Tibial artery (tissue), 4 donors: ENCODE measurements around the gene MMRN1.
A peak's percentile ranks its signal among the peaks of the same experiment; 100 is the strongest.

ENCODE experiments used
- DNase-seq, 2 donors: peaks; one replicate each; pipeline ENCODE4 v3.0.0-alpha.2; 2019
- H3K27ac ChIP-seq, 2 donors: fragments of 200-600 bp; sonication (generic) in 1 of 2; 1 replicate in 1 of 2; 2 replicates in 1 of 2; pipeline ENCODE4 v1.5.1; 2018 to 2019; ENCODE audit warnings: mild to moderate bottlenecking in 1 of 2
- H3K27me3 ChIP-seq, 2 donors: fragments of 200-600 bp; sonication (generic) in 1 of 2; one replicate each; pipeline versions ENCODE4 v1.5.1 to v1.6.0; 2016 to 2019
- H3K36me3 ChIP-seq, 3 donors: fragments of 200-600 bp; sonication (generic) in 2 of 3; one replicate each; pipeline ENCODE4 v1.5.1; 2016 to 2019; ENCODE audit warnings: mild to moderate bottlenecking in 2 of 3
- H3K4me1 ChIP-seq, 4 donors: fragments of 200-600 bp; sonication (generic) in 2 of 4; 1 replicate in 3 of 4; 2 replicates in 1 of 4; pipeline ENCODE4 v1.5.1; 2016 to 2019
- H3K4me3 ChIP-seq, 2 donors: fragments of 200-600 bp; sonication (generic) in 1 of 2; 1 replicate in 1 of 2; 2 replicates in 1 of 2; pipeline ENCODE4 v1.5.1; 2018 to 2019; ENCODE audit warnings: mild to moderate bottlenecking in 2 of 2
- H3K9me3 ChIP-seq, 3 donors: fragments of 200-600 bp; sonication (generic) in 1 of 3; one replicate each; pipeline ENCODE4 v1.5.1; 2016 to 2019
- CTCF ChIP-seq, 2 experiments: fragments of 200-600 bp in 1 of 2; fragments of 450-650 bp in 1 of 2; IDR thresholded peaks; one replicate each; pipeline ENCODE4 v1.5.1; 2017 to 2019; ENCODE audit warnings: antibody characterized with exemption in 2 of 2, mild to moderate bottlenecking in 1 of 2, moderate library complexity in 1 of 2
- intact Hi-C: fragments of 100-400 bp; cut with DNase I; formaldehyde crosslinking; loops from one replicate; pipeline ENCODE4 v1.15.0; 2023; ENCODE audit warnings: low total_unique reads

Gene MMRN1

GRCh38 chr4:89879215-89879614 lies 15.4 kb upstream of the MMRN1 start:
- Histone ChIP-seq H3K4me3 (no peak overlapping the region), H3K9me3 (no peaks in the 10 kb centered on the region), H3K4me1 (no peaks in the 10 kb centered on the region), H3K36me3 (no peaks in the 10 kb centered on the region), H3K27ac (no peak overlapping the region), H3K27me3 (no peaks in the 10 kb centered on the region)
- no peak for TF ChIP-seq CTCF (IDR thresholded peaks at IDR 0.05)
- no peak for DNase-seq
- intact Hi-C loops: no loop called here

DNA sequence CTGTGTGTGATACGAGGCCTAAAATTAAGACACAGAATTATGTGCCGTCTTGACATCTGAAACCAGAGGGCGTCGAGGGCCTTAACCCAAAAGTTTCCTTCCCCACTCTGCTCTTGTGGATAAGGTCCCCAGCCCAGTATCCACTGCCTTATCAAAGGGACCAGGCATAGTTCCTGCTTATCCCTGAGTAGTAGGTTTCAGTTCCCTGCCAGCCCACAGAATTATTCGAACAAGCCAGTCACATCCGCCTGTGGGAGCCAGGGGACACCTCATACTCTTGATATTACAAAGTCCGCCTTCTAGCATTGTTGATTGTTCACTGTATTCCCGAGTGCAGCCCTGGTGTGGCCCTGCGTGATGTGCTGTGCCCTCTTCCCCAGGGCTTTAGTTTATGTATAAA lies 5.4 kb upstream of the MMRN1 start:
- Histone ChIP-seq H3K9me3 (no peaks in the 10 kb centered on the region), H3K27me3 (no peaks in the 10 kb centered on the region), H3K4me1 (no peaks in the 10 kb centered on the region), H3K4me3 (no peak overlapping the region), H3K27ac (no peak overlapping the region), H3K36me3 (no peaks in the 10 kb centered on the region)
- intact Hi-C loops: no loop called here
- peak; percentile 48 to 63 for DNase-seq
- no peak for TF ChIP-seq CTCF (IDR thresholded peaks at IDR 0.05)

- no peak for TF ChIP-seq CTCF (IDR thresholded peaks at IDR 0.05)
- intact Hi-C loops: no loop called here
These were observed 3.2 kb downstream of the MMRN1 start for GRCh38 chr4:89897867-89898266.

GRCh38 chr4:89898304-89898716 lies 3.7 kb downstream of the MMRN1 start:
- no peak overlapping the region for H3K4me3 ChIP-seq
- H3K36me3 ChIP-seq: no peaks in the 10 kb centered on the region
- H3K9me3 ChIP-seq: no peaks in the 10 kb centered on the region
- no peak for TF ChIP-seq CTCF (IDR thresholded peaks at IDR 0.05)
- no peak overlapping the region for H3K27ac ChIP-seq
- no peaks in the 10 kb centered on the region for H3K4me1 ChIP-seq
- intact Hi-C loops: no loop called here
- H3K27me3 ChIP-seq: no peaks in the 10 kb centered on the region
- DNase-seq: peak in 1 of 2 donors; percentile 28

More at GRCh38 chr4:89897867-89898266, 3.2 kb downstream of the MMRN1 start:
- DNase-seq: no peak
- no peaks in the 10 kb centered on the region for H3K27me3 ChIP-seq
- no peak overlapping the region for H3K27ac ChIP-seq
- H3K36me3 ChIP-seq: no peaks in the 10 kb centered on the region
- H3K9me3 ChIP-seq: no peaks in the 10 kb centered on the region
- no peaks in the 10 kb centered on the region for H3K4me1 ChIP-seq
- no peak overlapping the region for H3K4me3 ChIP-seq

DNA sequence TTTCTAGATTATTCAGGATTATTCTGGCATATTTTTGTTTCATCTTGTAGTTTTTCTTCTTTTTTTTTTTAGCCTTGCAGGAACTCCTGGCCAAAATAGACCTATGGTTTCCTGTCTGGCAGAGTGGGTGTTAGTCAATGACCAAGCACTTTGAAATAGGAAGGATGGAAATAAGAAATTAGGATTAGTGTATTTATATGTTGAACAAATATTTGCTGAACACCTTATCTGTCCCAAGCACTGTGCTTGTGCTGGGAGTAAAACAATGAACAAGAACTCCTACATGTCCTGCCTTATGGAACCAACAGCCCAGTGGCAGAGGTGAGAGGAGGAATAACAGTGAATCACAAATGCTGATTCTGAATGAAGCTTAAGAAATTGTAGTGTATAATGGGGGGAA lies 4.5 kb downstream of the MMRN1 start:
- no peak overlapping the region for H3K27ac ChIP-seq
- no peak for TF ChIP-seq CTCF (IDR thresholded peaks at IDR 0.05)
- no peaks in the 10 kb centered on the region for H3K9me3 ChIP-seq
- no peak overlapping the region for H3K4me3 ChIP-seq
- DNase-seq: no peak
- H3K27me3 ChIP-seq: no peaks in the 10 kb centered on the region
- intact Hi-C loops: no loop called here
- H3K36me3 ChIP-seq: no peaks in the 10 kb centered on the region
- no peaks in the 10 kb centered on the region for H3K4me1 ChIP-seq

DNA sequence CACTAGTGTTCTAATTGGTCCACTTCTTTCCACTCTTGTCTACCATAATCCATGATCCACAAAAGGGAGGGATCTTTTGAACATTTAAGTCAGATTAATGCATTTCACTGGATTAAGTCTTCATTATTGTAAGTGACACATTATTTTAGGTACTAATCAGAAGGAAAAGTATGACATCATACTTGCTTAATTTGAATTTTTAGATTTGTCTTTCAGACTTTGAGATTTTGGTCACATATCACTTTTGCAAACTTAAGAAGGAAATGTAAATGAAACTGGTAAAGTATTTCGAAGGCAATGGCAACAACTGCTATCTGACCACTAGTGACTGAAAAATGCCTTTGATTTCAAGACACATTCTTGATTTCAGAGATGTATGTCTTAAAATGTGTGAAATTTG lies 5.2 kb downstream of the MMRN1 start:
- no peak overlapping the region for H3K4me3 ChIP-seq
- no peak for TF ChIP-seq CTCF (IDR thresholded peaks at IDR 0.05)
- H3K27ac ChIP-seq: no peak overlapping the region
- no peaks in the 10 kb centered on the region for H3K4me1 ChIP-seq
- H3K27me3 ChIP-seq: no peaks in the 10 kb centered on the region
- no peaks in the 10 kb centered on the region for H3K36me3 ChIP-seq
- H3K9me3 ChIP-seq: no peaks in the 10 kb centered on the region
- intact Hi-C loops: no loop called here
- no peak for DNase-seq
